HG03039 (cell line): ENCODE measurements around the gene ZNF678.

Experiments
- ATAC-seq: cut with Tn5 transposase; IDR thresholded peaks from one replicate; pipeline ENCODE4 v1.9.1; 2021; ENCODE audit warnings: mild to moderate bottlenecking, moderate library complexity; ENCODE audit not compliant: unreplicated experiment

Gene ZNF678

DNA sequence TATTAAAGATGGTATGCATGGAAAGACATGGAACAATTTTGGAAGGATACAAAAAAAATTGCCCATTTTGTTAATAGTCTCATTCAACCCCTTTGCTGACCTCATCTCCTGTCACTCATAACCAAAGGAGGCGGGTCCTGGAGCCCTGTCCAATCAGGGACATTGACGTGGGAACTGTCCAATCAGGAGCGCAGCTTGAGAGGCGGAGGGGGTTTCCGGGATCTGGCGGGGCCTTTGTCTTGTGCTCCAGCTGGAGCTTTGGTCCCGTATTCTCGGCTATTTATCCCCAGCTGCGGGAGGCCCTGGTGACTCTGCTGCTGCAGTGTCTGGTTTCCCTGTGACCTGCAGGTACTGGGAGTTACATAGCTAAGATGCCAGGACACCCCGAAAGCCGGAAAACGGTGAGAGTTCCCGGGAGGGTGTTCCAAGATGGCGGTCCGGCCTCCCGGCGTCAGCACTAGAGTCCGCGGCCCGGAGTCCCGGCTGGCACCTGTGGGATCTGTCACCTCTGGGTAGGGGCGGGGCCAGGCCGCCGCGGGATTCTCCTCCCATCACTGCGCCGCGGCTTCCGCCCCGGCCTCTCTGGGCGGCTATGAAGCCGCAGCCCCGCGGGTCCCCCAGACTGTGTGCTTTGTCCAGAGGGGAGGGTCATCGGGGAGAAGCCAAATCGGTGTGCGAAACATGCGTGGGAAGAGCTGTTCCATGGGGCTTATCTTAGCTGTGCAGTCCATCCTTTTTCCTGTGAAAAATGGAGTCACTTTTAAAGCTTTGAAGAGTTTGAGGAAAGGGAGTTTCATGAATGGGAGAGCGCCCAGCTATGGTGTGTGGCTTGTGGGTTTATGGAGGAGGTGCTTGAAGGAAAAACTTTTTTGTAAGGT, at the start of gene ZNF678:
TSS of gene ZNF678 (plus strand) at position 233 of the 878 bp plus-strand sequence. CDS start 87,436 bp downstream, outside the sequence.
- peak; percentile 93 for ATAC-seq

DNA sequence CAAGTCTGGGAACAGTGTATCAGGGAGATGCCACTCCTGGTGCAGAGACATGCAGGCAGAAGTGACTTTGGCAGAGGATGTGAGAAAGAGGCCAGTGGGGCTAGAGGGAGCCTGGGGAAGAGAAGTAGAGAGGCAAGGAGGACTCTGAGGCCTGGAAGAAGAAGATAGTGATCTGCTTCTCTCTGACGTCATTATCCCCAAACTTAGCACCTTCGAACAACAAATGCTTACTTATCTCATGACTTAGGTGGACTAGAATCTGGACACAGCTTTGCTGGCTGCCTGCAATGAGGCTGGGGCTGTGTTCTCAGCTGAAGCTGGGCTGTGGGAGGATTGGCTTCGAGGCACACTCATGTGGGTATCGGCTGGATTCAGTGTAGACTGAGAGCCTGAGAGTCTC, 44.5 kb upstream of the ZNF678 start:
- no peak for ATAC-seq

DNA sequence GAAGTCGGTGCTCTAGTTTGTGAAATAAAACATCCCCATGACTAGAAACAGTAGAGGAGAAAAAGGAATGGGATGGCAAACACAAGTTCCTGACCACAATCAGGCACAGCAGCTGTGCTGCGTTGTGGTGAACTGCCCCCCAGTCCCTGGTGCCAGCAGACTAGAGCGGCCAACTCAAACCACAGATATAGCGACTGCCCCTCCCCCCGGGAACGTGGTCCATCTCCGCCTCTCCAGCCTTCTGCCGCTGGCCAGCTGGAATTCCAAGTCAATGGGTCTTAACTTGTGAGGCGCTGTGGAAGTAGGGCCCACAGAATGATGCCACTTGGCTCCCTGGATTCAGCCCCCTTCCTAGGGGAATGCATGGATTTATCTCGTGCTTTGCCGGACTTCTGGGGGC, 41.6 kb upstream of the ZNF678 start:
- ATAC-seq: no peak

DNA sequence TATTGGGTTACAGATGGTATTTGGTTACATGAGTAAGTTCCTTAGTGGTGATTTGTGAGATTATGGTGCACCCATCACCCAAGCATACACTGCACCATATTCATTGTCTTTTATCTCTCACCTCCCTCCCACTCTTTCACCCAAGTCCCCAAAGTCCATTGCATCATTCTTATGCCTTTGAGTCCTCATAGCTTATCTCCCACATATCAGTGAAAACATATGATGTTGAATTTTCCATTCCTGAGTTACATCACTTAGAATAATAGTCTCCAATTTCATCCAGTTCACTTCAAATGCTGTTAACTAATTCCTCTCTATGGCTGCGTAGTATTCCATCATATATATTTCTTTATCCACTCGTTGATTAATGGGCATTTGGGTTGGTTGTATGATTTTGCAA, 36.8 kb upstream of the ZNF678 start:
- ATAC-seq: no peak

- ATAC-seq: no peak
These were observed 31.2 kb upstream of the ZNF678 start for GRCh38 chr1:227532019-227532619.

- no peak for ATAC-seq
These were observed 22.9 kb upstream of the ZNF678 start for GRCh38 chr1:227540170-227541098.

DNA sequence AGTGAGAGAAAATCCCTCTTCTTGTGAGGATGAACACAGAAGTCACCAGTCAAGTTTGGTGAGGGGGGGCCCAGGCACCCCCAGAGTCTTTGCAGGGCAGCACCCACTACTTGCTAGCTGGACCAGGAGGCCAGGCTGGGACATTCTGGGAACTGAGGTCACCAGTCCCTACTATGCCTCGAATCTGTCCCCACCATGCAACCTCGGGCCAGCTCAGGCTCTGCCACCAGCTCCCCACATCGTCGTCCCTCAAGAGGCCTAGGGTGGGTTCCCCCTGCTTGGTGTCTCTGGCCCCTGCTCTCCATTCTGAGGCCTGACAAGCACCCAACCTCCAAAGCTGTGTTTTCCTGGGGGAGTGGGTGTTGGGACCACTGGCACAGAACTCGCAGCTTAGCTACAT, 22.2 kb upstream of the ZNF678 start:
- ATAC-seq: no peak

- peak; percentile 4 for ATAC-seq
These were observed 21.6 kb upstream of the ZNF678 start for GRCh38 chr1:227541796-227542152.

DNA sequence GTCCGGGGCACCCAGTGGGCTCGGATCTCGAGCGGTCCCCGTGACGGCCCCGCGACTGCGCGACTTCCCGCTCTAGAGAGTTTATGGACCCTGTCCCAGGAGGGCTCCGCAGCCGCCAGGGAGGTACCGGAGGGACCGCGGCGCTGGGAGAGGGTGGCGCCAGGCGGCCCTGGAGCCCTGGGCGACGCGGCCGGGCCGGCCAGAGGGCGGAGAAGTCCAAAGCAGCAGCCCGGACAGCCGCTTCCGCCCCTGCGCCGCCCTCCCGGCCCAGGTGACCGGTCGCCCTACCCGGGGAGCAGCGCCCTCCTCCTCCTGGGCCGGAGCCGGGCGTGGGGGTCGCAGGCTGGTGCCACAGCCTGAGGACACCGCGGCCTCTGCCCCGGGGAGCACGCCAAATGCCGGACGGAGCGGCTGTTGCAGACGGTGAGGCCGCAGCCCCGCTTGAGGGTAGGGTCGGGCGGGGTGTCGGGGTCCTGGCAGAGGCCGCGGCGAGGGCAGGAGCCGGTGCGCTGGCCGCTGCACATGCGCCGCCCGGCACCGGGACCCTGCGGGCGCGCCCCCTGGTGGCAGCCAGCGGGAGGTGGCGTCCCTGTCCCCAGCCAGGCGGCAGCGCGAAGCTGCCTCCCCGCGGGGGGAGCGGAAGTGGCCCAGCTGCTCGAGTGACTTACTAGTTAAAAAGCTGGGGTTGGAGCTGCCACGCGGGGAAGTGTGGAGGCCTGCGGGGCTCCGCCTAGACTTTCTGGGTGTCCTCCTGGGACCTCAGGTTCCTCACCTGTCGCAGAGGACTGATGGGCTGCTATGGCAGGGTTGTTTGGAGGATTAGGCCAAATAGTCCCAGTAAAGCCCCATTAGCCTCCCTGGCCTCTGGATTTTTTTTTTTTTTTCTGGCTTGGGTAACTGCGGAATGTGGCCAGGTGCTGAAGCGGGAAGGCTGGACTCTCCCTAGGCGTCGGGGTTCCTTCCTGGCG, 20.9 kb upstream of the ZNF678 start:
- ATAC-seq: peak; percentile 96

DNA sequence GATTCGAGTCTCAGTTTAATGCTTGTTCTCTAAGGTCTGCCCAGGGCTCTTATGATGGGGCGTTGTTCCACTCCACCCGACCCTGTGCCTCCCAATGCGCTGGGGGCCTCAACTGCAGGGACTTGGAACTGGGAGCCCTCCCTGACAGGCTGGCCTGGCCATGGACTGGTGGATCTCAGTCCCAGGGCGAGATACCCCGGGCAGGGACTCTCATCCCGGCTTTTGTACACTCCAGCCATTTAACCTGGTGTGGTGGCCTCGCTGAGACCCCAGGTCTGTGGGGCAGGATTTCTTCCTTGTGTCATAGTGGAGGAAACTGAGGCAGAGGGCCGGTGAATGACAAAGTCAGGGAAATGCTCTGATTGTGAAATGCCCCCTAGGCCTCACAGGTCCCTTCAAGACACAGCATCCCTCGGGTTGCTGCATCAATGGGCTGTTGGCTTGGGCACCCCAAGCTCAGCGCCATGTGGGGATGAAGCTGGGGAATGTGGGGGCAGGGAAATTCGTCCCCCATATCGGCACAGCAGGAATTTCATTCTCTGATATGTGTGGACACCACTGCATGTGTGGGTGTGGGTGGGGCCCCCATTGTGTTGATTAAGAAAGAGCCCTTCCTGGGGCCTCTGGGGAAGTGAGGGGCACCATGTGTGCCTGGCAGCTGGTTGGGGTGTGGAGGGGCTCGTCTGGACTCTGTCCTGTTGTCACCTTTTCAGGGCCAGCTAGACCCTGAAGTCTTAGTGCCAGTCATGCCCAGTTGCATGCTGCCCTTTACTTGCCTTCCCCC, 19.9 kb upstream of the ZNF678 start:
- ATAC-seq: no peak

GRCh38 chr1:227544067-227545050, 19.0 kb upstream of the ZNF678 start:
- ATAC-seq: no peak

DNA sequence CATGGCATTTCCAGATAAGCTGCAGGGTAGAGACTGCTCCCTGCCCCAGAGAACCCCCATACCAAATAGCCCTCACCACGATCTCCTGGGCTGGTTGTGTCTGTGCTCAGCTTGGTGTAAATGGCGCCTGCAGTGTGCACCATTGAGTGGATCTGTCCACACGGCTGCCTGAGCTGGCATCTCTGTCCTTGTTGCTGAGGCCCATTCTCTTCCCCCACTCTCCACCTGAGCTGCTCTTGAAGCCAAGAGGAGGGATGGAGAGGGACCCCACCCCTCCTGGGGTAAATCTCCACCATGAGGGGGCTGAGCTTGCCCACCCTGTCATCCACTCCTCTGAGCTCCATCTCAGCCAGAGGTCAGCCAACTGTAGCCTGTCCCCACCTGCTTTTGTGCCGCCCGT, 18.0 kb upstream of the ZNF678 start:
- ATAC-seq: no peak

- no peak for ATAC-seq
These were observed 17.3 kb upstream of the ZNF678 start for GRCh38 chr1:227546059-227546458.

GRCh38 chr1:227546598-227547309, 16.6 kb upstream of the ZNF678 start:
- no peak for ATAC-seq

DNA sequence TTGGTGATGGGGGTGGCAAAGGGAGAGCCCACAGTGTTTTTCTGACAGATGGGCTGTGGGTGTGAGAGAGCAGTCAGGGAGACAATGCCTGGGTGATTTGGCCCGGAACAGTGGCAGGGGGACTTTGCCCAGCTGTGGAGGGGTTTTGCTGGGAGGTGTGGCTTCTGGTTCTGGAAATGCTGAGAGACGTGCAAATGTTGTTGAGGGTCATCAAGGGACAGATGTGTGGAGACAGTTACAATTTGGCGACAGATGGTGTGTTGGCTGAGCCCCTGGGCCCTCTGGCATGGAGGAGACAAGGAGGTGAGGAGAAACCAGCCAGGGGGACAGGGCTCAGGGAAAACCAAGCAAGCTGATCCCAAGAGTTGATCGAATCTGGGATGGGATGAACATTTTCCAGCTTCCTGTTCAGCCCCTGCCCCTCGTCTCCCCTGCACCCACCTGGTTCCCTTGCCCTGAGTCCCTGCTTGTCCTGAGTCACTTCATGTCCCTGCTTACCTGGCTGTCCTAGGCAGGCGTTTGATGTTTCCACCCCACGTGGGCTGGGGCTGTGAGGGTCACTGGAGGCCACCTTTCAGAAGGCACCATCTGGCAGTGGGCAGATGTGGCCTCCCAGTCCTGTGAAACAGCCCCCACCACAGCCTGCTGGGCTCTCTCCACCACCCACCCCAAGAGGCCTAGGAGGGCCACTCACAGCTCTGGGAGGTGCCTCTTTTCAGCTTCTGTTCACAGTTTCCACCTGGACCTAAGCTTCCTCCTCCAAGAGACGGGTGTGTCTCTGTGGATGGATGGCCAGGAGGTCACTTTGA, 15.8 kb upstream of the ZNF678 start:
- no peak for ATAC-seq

GRCh38 chr1:227548119-227548397, 15.3 kb upstream of the ZNF678 start:
- no peak for ATAC-seq

GRCh38 chr1:227548448-227548847, 14.9 kb upstream of the ZNF678 start:
- no peak for ATAC-seq
